ENCODE data around the gene DUSP3.

DNA sequence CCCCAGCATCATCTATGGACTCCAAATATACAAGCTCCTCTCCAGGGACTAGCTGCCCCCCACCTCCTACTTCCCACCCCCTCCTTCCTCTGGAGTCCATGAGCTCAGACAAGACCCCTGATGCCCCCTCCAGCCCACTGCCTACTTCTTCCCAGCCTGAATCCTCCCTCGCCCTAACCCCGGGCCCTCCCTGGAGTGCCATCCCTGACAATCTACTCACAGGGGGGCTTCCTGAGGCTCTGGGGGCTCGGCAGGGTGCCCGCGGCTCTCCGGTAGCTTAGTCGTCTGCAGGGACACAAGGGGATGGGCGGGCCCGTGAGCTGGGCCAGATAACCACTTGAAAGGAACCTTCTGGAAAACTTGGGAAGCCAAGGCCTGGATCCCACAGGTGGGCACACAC, 39.0 kb upstream of the DUSP3 start:
- no peak for TF ChIP-seq CTCF (IDR thresholded peaks at IDR 0.05)
- TF ChIP-seq EP300 (IDR thresholded peaks at IDR 0.05): no peak

Measured in esophagus muscularis mucosa (tissue), 3 donors.